HS-27A (cell line): ENCODE results near the gene MB21D2.
A peak's percentile ranks its signal among the peaks of the same experiment; 100 is the strongest.

Experiments
- DNase-seq: peaks from one replicate; pipeline ENCODE4 v3.0.0-alpha.2; 2012; ENCODE audit warnings: low read depth, missing footprints

MB21D2 gene

DNA sequence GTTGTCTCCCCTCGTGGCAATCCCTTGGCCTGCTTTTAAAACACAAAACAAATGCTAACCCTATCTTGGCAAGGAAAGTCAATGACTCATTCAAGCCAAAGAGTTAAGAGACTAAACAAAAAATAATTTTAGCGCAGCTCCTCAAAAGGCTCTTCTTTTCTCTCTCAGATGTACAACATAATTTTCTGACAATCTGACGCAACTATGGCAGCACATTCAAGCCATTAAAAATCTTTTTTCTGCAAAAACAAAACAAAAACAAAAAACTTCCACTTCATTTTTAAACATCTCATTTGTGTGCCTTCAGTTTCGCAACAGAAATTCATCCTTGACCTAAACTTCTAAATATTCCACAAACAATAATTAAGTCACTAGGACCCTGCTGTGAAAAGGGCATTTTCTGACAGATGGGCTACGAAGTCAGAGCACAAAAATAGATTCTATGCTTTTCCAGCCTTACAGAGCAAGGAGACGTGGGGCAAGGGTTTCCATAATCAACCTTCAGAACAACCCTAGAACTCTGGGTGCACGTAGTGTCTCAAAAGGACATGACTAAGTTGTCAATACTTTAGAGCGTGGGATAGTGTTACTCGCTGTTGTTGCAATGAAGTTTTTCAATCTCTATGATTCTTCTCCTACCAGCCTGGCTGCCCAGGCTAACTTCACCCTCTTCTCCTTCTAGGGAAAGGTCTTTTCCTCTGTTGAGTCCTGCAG lies 84.3 kb downstream of the MB21D2 start:
- DNase-seq = no peak

DNA sequence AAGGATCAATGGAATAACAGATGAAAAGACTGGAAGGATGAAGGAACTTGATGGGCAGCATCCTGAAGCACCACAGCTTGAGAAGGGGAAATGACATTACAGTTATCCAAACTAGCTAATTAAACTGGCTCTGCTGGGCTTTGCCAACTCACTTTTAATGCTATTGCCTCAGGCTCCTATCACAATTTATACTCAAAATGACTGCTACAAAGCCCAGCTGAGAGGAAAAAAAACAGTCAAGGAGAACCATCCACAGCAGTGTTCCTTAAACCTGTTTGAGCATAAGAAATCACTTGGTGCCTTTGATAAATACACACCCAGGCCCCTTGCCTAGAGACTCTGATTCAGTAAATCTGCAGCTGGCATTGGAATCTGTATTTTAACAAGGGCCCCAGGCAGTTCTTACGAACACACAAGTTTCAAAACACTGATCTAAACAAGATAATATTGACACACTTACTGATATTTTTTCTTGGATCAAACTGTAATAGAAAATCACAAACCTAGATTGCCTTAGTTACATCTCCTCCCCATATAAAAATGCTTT lies 85.8 kb downstream of the MB21D2 start:
- DNase-seq = no peak

GRCh38 chr3:192831111-192831644 lies 86.5 kb downstream of the MB21D2 start:
- DNase-seq = no peak

DNA sequence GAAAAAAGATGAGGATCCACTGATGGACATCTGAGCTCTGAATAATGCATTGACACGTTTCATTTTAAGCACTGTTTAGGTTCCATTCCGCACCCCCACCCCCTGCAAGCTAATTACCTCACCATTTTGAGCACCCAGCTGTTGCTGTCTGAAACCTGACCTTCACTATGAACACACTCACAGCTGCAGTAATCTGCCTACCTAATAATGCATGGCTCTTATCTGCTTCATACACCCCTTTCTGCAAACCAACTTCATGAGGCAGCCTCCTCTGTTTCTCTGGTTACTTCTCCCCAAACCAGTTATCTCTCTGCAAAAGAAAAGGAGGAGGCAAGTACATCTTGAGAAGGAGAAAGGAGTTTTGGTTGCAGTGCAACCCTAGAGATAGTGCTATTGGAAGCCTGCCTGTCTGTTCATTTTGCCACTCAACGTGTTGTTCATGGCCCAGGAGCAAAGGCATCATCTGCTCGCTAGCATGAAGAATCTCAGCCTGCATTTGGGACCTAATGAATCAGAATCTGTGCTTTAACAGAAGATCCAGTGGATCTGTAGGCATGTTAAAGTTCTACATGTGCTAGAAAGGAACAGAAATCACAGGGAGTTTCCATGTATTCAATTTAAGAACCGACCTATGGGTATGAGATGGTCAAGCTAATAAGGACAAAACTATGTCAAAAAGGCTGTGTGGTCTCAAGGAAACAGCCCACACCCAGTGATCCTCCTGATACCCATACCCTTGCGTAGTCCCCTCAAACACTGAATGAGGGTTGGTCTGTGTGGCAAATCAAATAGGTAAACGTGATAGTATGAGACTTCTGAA lies 87.2 kb downstream of the MB21D2 start:
- DNase-seq = no peak

DNA sequence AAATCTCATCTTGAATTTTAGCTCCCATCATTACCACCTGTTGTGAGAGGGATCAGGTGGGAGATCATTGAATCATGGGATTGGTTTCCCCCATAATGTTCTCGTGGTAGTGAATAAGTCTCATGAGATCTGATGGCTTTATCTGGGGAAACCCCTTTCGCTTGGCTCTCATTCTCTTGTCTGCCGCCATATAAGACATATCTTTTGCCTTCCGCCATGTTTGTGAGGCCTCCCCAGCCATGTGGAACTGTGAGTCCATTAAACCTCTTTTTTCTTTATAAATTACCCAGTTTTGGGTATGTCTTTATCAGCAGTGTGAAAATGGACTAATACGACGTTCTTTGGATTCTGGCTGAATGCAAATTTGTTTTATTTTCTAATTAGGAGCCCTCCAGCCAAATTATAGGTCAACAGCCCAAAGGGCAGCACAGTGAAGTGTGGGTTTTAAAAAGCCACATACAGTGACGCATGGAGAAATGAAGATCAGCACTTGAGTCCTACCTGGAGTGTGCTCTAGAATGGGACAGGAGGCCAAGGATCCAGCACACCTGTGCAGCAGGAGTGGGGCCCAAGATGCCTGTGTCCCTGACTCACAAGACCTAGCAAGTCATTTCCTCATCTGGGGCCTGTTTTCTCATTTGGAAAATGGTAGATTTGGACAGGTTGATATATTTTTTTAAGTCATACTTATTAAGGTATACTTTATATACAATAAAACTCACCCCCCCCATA lies 89.6 kb downstream of the MB21D2 start:
- DNase-seq = no peak

DNA sequence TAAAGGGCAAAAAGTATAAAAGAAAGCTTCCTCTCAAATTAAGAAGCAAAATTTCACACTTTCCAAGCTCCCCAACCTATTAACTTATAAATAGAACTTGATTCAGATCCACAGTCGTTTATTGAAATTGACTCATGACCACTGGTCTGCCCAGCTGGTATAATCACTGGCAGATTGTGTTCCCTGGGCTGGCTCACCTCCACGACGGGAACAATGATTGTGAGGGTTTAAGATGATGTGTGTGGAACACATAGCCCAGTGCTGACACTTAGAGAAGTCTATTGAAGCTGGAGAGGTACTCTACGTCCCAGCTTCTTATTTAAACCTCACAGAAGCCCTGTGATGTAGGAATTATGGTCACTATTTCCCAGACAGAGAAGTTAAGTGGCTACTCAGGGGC lies 90.4 kb downstream of the MB21D2 start:
- DNase-seq = no peak

GRCh38 chr3:192826214-192827006 lies 91.2 kb downstream of the MB21D2 start:
- DNase-seq = no peak

DNA sequence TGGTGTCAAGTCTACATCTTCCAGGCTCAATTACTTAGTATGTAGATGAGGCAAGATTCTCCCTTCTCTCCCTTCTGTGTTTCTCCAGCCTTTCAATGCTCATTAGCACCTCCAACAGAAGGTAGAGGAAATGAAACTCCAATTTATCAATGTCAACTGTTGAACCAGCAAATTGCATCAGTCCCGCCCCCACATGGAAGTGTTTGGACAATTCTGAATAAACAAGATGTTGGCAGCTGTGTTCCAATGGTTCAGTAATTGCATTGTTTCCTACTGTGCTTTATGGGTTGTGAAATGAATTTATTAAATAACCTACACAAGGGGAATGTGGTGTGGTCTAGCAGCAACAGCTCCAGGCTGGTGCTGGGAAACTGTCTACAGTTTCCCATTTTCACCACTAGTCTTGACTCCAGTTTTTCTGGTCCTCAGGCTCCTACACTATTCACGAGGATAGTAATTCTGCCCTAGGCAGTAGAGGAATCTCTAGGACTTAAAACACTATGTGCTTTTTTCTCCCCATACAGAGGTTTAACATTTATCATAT lies 91.9 kb downstream of the MB21D2 start:
- DNase-seq = no peak

GRCh38 chr3:192825216-192825615 lies 92.4 kb downstream of the MB21D2 start:
- no peak for DNase-seq

- DNase-seq = no peak
Observed at GRCh38 chr3:192824313-192824712, 93.3 kb downstream of the MB21D2 start.

GRCh38 chr3:192821161-192821560 lies 96.5 kb downstream of the MB21D2 start:
- DNase-seq = no peak

GRCh38 chr3:192820161-192820560 lies 97.5 kb downstream of the MB21D2 start:
- DNase-seq = no peak

GRCh38 chr3:192819001-192819569 lies 98.6 kb downstream of the MB21D2 start:
- no peak for DNase-seq

GRCh38 chr3:192818126-192818525 lies 99.5 kb downstream of the MB21D2 start:
- DNase-seq = no peak

- DNase-seq = no peak
Observed at GRCh38 chr3:192817506-192817905, 100.2 kb downstream of the MB21D2 start.

GRCh38 chr3:192817053-192817452 lies 100.6 kb downstream of the MB21D2 start:
- no peak for DNase-seq

- DNase-seq = peak; percentile 31
Observed at GRCh38 chr3:192816351-192816750, 101.3 kb downstream of the MB21D2 start.

DNA sequence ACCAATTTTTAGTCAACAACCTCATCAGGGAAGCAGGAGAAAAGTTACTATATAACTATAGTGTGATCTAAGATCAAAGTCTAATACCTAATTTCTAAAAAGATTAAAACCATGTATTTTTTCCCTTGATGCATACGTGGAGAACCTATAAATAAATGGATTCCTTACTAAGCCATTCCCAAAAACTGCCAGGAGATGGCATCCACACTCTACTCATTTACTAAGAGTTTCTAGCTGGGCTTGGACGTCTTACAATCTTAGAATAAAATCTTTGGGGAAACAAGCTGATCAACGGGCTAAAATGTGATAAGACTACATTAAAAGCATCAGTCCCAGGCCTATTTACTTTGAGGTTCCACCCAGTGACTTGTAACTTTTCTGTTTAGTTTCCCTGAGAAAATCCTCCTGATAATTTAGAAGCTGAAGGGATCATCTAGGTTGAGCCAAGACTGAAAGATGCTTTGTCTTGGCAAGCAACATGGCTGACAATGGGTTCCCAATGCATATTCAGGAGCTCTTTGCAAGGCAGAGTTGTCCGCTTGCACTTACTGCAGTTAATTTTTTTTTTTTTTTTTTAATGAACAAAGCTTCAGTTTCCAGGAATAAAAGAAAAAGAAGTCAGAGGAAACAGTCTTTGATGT lies 104.8 kb downstream of the MB21D2 start:
- no peak for DNase-seq

DNA sequence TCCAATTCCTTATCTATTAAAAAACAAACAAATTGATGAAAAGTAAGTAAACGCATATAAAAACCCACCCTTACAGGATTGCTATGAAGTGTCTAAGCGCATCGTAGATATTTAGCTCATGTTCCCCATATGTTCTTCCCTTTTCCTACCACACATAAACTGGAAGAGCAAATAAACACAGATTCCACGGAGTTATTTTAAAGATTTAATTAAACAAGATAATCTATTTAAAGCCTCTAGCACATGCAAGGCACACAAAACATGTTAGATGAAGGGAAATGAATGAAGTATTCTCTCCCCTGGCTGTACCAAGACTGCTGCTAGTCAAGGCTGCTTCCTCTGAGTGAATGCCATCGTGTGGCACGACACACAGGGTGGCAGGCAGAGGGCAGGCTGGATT lies 111.9 kb downstream of the MB21D2 start:
- DNase-seq = no peak

GRCh38 chr3:192804502-192804901 lies 113.2 kb downstream of the MB21D2 start:
- no peak for DNase-seq
